Osteoblast (primary cell): Measurements from ENCODE around the gene UTP4. TPM values are rescaled to one million over a fixed set of nuclear protein-coding genes. Genes with fewer than 3 reads are reported as not detected.

ENCODE experiments used
- DNase-seq: peaks from one replicate; pipeline ENCODE4 v3.0.0; 2011; ENCODE audit warnings: low spot score, mixed read lengths; ENCODE audit not compliant: insufficient read length; ENCODE audit errors: missing footprints
- H2AFZ ChIP-seq: 2 replicates; pipeline ENCODE4 v1.6.0; 2011; ENCODE audit warnings: mild to moderate bottlenecking, low read length
- H3K27ac ChIP-seq: 2 replicates; pipeline ENCODE4 v1.5.1; 2011; ENCODE audit warnings: mild to moderate bottlenecking, low read depth, low read length, moderate library complexity
- H3K27me3 ChIP-seq: 2 replicates; pipeline ENCODE4 v1.6.0; 2012; ENCODE audit warnings: mild to moderate bottlenecking, control low read depth, inconsistent platforms, low read length, moderate library complexity; ENCODE audit not compliant: insufficient read depth
- H3K36me3 ChIP-seq: 2 replicates; pipeline ENCODE4 v1.5.1; 2011; ENCODE audit warnings: mild to moderate bottlenecking, low read length, control low read depth, moderate library complexity; ENCODE audit not compliant: insufficient read depth
- H3K4me1 ChIP-seq: 2 replicates; pipeline ENCODE4 v1.5.1; 2011; ENCODE audit warnings: mild to moderate bottlenecking, low read length, control low read depth, moderate library complexity; ENCODE audit not compliant: insufficient read depth
- H3K4me2 ChIP-seq: 2 replicates; pipeline ENCODE4 v1.6.0; 2011; ENCODE audit warnings: mild to moderate bottlenecking, low read length; ENCODE audit not compliant: insufficient read depth
- H3K4me3 ChIP-seq: fragments of 200-600 bp; sonication (generic); 3 replicates; pipeline ENCODE4 v1.5.1; 2012; ENCODE audit warnings: mild to moderate bottlenecking, low read length, inconsistent platforms; ENCODE audit not compliant: insufficient read depth
- H3K79me2 ChIP-seq: 2 replicates; pipeline ENCODE4 v1.6.0; 2012; ENCODE audit warnings: mild to moderate bottlenecking, low read length, control low read depth, inconsistent platforms; ENCODE audit not compliant: insufficient read depth
- H3K9me3 ChIP-seq: 2 replicates; pipeline ENCODE4 v1.5.1; 2011; ENCODE audit warnings: low read depth, low read length, control low read depth
- H4K20me1 ChIP-seq: 2 replicates; pipeline ENCODE4 v1.6.0; 2012; ENCODE audit warnings: mild to moderate bottlenecking, low read length, control low read depth; ENCODE audit not compliant: insufficient read depth
- CTCF ChIP-seq: IDR thresholded peaks from 2 replicates; pipeline ENCODE4 v1.5.1; 2011; ENCODE audit warnings: mild to moderate bottlenecking, low read depth, low read length, moderate library complexity; ENCODE audit errors: extremely low read depth
- total RNA-seq: library from RNA; depleted of rRNA; stranded (reverse); fragments of >200 nt; gene quantifications from 2 replicates; pipeline ENCODE4 v1.2.3, GENCODE V29; 2012

UTP4 gene
- total RNA-seq, 1 donor = 17.4 TPM

DNA sequence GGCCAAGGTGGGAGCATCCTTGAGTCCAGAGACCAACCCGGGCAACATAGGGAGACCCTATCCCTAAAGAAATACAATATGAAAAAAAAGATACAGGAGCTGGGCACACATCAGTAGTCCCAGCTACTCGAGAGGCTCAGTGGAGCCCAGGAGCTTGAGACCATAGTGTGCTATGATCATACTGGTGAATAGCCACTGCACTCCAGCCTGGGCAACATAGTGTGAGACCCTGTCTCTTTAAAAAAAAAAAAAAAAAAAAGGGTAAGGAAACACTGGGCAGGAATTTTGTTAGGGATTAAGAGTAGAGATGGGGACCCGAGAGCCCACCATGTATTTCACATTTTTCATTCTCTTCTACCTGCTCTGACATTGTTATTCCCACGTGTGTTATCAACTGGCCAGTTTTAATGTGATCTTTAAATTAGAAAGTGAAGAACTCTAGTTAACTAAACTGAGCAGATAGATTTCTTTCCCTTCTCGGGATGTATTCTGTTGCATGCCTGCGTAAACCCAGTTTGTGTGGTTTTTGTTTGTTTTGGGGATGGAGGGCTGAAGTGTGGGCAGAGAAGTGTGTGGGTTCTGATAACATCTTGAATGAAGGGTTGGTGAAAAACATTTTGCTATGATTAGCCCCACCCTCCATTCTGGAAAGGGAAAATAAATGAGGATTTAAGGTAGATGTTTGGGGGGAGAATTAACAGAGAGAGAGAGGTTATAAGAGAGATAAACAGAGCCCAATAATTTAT lies 37.3 kb downstream of the UTP4 start:
- no peak overlapping the region for H3K4me3 ChIP-seq
- no peak for TF ChIP-seq CTCF
- H4K20me1 ChIP-seq = no peaks in the 10 kb centered on the region
- DNase-seq = no peak
- H3K36me3 ChIP-seq = peaks cover 32% of the 10 kb centered on the region
- H3K79me2 ChIP-seq = no peaks in the 10 kb centered on the region
- H2AFZ ChIP-seq = no peak overlapping the region
- H3K27ac ChIP-seq = no peak overlapping the region
- H3K9me3 ChIP-seq = no peaks in the 10 kb centered on the region
- no peak overlapping the region for H3K4me2 ChIP-seq
- peaks cover 44% of the 10 kb centered on the region for H3K4me1 ChIP-seq
- no peaks in the 10 kb centered on the region for H3K27me3 ChIP-seq

GRCh38 chr16:69171325-69172084 lies 39.1 kb downstream of the UTP4 start:
- no peaks in the 10 kb centered on the region for H3K9me3 ChIP-seq
- peak overlapping the region; percentile 43 for H3K4me2 ChIP-seq
- H3K4me1 ChIP-seq = peaks cover 41% of the 10 kb centered on the region
- no peak overlapping the region for H3K4me3 ChIP-seq
- no peak for TF ChIP-seq CTCF
- H3K27ac ChIP-seq = peak overlapping the region; percentile 17
- peaks cover 24% of the 10 kb centered on the region for H3K36me3 ChIP-seq
- H4K20me1 ChIP-seq = no peaks in the 10 kb centered on the region
- peak; percentile 83 for DNase-seq
- H2AFZ ChIP-seq = no peak overlapping the region
- no peaks in the 10 kb centered on the region for H3K79me2 ChIP-seq
- H3K27me3 ChIP-seq = no peaks in the 10 kb centered on the region

GRCh38 chr16:69176033-69176800 lies 43.8 kb downstream of the UTP4 start:
- Histone ChIP-seq H4K20me1 (no peaks in the 10 kb centered on the region), H3K79me2 (no peaks in the 10 kb centered on the region), H3K4me1 (peaks cover 41% of the 10 kb centered on the region), H3K27me3 (no peaks in the 10 kb centered on the region), H3K27ac (peak overlapping the region; percentile 74), H3K4me3 (no peak overlapping the region), H3K9me3 (no peaks in the 10 kb centered on the region), H2AFZ (no peak overlapping the region), H3K4me2 (peak overlapping the region; percentile 17), H3K36me3 (no peaks in the 10 kb centered on the region)
- TF ChIP-seq CTCF = no peak
- no peak for DNase-seq
